ENCODE measurements around the gene UQCR11.

Gene UQCR11

DNA sequence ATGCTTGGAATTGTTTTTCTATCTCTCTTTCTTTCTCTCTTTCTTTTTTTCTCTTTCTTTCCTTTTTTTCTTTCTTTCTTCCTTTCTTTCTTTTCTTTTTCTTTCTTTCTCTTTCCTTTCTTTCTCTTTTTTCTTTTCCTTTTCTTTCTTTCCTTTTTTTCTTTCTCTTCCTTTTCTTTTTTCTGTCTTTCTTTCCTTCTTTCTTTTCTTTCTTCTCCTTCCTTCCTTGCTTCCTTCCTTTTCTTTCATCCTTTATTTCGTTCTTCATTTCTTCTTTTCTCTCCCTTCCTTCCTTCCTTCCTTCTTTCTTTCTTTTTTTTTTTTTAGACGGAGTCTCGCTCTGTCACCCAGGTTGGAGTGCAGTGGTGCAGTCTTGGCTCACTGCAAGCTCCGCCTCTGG is 35.3 kb downstream of the UQCR11 start:
- DNase-seq (ENCODE audit: low spot score) (no peak), FAIRE-seq (no peak)

DNA sequence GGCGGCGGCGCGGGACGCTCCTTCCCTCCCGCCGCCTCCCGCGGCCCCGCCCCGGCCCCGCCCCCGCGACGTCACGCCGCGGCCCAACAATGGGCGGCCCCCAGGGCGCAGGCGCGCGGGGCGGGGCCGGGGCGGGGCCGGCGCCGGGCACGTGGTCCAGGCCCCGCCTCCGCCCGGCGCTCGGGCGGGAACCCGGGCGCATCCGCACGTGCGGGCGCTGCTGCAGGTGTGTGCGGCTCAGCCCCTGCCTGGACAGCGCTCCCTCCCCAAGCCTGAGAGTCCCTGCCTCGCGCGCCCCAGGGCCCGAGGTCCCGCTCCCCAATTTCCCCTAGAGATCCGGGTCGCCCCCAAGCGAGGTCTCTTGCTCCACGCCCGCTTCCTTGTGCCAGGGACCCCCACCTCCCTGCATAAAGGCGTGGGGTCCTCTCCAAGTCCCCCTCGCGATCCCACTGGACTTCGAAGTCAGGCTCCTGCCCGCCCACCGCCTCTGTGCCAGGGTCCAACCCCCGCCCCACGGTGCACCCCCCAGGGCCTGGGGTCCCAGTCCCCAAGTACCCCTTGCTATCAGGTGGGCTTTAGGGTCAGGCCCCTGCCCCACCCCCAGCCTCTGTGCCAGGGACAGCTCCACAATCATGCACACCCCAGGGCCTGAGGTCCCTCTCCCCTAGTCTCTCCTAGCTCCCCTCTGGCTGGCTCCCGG is 36.8 kb downstream of the UQCR11 start, which contains the start of gene MEX3D:
Gene MEX3D (minus strand): TSS at position 6 of the 700 bp plus-strand sequence. CDS start 267 bp downstream, outside the sequence.
- DNase-seq (ENCODE audit: low spot score) (peak; percentile 93), FAIRE-seq (no peak)

DNA sequence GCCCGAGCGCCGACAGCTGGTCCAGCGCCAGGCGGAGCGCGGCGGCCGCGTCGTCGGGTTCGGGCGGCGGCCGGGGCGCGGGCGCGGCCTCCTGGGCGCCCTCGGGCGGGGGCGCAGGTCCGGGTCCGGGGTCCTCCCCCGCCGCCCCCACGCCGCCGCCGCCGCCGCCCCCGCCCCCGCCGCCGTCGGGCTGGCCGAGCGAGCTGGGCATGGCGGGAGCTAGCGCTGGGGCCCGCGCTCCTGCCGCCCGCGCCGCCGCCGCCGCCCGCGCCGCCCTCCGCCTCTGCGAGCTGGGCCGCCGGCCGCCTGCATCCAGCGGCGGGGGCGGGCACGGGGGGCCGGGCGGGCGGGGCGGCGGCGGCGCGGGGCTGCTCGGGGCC is 37.4 kb downstream of the UQCR11 start:
- FAIRE-seq, result no peak
- no peak for DNase-seq (ENCODE audit: low spot score)

DNA sequence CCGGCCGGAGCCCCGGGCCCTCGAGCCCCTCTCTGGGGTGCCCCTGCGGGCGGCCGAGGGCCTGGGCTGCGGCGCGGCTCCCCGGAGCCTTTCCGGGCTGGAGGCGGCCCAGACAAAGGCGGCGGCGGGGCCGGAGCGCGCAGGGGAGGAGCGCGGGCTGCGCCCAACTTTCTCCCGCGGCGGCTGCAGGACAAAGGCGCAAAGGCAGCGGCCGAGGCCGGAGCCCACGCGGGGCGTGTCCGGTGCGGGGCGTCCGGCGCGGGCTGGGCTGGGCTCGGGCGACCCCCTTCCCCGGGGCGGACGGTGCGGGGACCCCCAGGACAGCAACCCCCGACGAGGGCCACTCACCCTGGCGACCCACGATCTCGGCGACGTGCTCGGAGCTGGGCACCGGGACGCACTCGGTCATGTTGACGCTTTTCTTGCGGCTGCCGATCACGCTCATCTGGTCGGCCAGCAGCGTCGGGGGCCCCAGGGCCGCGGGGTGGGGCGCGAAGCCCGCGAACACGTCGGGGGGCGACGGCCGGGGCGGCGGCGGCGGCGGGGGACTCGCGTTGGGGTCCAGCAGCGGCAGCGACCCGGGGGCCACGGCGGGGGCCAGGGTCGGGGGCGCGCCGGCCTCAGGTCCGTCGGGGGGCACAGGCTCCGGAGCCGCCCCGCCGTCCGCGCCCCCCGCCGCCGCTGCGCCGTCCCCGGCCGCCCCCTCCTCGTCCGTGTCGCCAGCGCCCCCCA is 38.0 kb downstream of the UQCR11 start:
- DNase-seq (ENCODE audit: low spot score) (peak; percentile 36), FAIRE-seq (no peak)

DNA sequence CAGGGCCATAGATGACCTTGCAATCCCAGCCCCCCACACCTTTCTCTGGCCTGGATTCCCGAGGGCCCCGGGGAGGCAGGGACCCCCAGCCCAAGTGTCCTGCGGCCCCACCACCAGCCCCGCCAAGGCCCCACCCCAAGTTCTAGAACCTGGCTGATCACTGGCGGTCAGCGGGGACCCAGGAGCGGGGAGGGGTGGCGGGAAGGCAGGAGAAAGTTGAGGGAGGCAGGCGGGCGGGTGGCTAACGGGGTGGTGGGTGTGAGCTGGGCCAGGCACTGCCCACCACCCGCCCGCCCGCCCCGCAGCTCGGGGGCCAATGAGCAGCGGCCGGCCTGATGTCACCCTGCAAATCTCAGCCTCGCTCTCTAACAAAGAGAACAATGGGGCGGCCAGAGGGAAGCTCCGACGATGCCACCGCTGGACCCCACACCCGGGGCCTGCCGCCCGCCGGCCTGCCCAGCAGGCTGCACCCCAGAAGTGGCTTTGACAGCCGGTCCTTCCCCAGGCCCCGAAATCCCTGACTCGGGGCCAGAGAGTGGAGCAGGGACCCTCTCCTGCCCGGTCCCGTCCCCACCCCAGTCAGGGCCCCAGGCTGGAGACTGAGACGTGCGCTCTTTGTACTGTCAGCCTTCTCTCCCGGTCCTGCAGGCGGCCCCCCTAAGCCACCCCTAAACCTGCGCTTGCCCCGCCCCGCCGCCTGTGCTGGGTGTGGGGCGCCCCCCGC is 38.7 kb downstream of the UQCR11 start:
- DNase-seq (ENCODE audit: low spot score), result peak; percentile 83
- no peak for FAIRE-seq

DNA sequence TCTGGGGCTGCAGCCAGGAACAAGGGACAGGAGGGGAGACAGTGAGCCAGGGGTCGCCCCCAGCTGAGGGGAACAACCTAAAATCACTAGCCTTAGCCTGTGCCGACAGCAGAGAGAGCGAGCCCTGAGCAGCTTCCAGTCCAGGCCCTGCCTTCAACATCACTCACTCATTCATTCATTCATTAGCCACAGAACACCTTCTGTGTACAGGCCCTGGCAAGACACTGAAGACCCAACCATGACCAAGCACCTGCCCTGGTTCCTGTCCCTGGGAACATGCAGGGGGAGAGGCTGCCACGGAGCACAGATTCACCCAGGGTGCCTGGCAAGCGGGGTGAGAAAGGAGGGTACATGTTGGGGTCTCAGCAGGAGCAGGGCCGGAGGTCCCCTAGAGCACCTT is 42.0 kb downstream of the UQCR11 start:
- DNase-seq (ENCODE audit: low spot score) (no peak), FAIRE-seq (no peak)

DNA sequence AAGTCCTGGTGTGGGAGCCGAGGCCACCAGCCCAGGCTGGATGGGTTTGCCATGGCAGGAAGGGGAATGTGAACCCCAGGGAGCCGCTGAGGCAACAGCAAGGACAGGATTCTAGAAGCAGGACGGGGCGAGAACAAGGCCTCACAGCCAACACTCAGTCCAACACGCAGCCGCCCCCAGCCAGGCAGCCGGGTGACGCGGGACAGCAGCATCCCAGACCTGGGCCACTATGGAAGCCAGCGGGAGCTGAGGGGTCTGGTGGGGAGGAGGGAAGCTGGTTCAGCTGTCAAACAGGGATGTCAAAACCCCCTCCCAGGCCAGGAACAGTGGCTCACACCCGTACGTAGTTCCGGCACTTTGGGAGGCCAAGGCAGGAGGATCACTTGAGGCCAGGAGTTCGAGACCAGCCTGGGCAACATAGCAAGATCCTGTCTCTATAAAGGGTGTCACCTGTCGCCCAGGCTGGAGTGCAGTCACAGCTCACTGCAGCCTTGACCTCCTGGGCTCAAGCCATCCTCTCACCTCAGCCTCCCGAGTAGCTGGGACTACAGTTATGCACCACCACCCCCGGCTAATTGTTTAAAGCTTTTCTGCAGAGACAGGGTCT is 43.9 kb downstream of the UQCR11 start:
- no peak for DNase-seq (ENCODE audit: low spot score)
- FAIRE-seq, result no peak

DNA sequence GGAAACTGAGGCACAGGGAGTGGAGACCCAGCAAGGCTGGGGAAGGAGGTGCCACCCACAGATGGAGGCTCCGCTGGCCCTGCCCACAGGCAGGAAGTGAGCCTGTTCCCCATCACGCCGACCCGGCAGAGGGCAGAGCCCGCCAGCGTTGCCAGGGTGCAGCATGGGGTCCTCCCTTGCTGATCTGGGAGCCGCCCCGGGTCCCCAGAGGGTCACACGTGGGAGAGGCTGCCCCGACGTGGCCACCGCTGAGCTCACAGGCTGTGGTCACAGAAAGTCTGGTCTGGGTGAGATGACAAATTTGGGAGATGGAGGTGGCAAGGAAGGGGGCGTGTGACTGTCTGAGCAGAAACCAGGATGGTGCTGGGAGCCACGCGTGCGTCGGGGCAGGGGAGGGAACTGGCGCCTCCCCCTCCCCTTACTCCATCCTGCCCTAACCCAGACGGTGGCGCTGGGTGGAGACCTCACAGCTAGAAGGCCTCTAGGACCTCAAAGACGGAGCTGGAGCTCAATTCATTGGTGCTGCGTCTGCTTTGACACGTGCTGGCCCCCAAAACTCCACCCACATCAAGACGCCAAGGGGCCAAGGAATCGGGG is 44.9 kb downstream of the UQCR11 start:
- DNase-seq (ENCODE audit: low spot score) (no peak), FAIRE-seq (no peak)

DNA sequence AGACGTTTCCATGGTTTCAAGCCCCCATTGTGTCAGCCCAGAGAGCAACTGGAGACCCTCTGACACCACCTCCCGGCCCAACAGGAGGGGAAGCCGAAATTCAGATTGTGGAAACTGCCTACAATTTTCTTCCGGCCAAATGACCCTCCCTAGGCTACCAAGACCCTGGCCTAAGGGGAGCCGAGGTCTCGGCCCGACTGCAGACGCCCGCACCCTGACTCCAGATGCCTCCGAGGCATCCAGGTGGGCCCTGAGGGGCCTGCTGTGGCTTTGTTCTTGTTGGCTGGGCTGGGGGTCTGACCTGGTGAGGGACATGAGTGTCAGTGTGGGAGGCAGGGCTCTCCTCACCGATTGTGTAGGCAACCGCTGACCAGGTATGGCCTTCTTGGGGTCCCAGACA is 46.7 kb downstream of the UQCR11 start:
- DNase-seq (ENCODE audit: low spot score) (no peak), FAIRE-seq (no peak)

DNA sequence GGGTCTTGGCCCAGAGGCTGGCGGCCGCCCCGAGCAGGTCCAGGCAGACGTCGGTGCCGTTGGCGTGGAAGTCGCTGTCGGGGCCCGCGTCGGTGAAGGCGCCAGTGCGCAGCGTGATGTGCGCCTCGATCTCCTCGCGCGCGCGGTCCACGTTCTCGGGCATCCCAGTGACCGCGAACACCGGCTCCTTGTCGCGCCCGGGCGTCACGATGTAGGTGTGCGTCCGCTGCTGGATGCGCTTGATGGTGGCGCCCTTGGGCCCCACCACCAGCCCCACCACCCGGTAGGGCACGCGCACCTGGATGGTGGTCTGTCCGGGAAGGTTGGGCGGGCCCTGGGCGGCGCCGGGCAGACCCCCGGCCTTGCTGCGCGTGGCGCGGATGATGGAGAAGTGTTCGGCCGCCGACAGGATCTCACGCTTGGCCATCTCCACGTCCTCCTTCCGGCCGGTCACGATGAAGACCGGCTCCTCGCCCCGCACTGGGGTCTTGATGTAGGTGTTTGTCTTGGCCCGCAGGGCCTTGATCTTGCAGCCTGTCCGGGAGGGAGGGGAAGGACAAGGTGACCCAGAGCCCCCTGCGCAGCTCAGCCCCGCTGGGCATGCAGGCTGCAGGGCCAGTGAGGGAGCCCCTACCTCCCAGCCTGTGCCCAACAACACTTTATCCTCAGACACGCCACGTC is 48.7 kb downstream of the UQCR11 start:
- FAIRE-seq (no peak), DNase-seq (ENCODE audit: low spot score) (no peak)

DNA sequence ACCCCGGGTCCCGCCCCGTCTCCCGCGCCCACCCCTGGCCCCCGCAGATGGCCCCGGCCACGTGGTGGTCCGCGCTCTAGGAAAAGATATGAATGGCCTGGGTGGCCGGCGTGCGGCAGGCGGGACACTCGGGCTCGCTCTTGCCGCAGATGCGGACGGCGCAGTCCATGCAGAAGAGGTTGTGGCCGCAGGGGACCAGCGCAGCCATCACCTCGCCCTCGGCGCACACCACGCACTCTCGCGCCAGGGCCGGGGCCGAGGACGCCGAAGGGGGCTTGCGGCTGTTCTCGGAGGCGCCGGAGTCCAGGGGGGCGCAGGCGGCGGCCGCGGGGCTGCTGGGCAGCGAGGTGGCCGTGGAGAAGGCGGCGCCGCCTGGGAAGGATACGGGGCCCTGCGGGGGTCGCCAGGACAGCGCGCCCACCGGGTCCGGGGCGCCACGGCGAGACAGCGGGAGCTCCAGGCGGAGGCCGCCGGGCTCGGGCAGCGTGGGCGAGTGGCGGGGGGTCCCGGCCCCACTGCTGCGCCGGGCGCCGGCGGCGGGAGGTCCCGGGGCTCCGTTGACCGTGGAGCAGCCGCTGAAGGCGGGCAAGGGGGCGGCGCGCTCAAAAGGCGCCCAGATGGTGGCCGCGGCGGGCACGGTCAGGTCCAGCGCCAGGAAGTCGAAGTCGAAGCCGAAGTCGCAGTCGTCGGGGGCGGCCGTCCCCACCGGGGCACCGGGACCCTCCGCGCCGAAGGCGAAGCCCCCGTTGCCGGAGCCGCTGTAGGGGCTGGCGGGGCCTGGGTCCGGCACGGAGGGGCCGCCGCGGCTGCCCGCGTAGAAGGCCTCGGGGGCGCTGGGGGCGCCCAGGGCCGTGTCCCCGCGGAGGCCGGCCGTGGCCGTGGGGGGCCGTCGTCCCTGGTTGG is 49.5 kb downstream of the UQCR11 start:
- DNase-seq (ENCODE audit: low spot score), result no peak
- FAIRE-seq, result no peak

DNA sequence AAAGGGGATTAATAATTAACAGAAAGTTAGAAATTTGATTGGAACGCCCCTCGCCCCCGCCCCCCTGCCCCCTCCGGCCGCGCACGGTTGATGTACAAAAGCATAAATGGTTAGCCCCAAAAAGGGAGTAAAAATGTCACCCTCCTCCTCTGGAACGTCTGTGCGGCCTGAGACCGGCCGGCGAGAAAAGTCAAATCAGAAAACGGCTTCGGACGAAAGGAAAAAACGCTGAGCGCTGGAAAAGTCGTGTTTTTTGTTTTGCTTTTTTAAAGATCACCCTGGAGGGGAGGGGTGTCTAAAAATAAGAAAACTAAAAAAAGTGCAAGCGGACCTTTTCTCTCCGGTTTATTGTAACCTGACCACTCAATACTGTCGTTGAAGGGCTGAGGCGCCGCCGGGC is 50.3 kb downstream of the UQCR11 start:
- no peak for FAIRE-seq
- DNase-seq (ENCODE audit: low spot score), result no peak

DNA sequence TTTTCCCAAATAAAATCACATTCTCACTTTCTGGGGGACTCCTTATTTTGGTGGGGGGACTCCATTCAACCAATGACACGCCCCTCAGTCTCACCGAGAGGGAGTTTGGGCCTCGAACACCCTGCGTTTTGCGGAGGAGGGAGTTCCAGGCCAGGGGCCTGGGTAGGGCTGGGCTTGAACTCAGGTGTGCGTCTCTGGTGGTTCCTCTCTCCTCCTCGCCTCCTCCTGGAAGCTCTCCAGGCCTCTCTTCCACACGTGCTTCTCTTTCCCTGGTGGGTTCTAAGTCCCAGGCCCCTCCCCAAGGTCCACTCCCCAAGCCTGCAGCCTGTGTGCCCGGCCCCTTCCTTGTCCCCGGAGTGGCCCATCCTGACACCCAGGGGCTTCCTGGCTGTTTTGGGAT is 51.8 kb downstream of the UQCR11 start:
- no peak for DNase-seq (ENCODE audit: low spot score)
- FAIRE-seq, result no peak

DNA sequence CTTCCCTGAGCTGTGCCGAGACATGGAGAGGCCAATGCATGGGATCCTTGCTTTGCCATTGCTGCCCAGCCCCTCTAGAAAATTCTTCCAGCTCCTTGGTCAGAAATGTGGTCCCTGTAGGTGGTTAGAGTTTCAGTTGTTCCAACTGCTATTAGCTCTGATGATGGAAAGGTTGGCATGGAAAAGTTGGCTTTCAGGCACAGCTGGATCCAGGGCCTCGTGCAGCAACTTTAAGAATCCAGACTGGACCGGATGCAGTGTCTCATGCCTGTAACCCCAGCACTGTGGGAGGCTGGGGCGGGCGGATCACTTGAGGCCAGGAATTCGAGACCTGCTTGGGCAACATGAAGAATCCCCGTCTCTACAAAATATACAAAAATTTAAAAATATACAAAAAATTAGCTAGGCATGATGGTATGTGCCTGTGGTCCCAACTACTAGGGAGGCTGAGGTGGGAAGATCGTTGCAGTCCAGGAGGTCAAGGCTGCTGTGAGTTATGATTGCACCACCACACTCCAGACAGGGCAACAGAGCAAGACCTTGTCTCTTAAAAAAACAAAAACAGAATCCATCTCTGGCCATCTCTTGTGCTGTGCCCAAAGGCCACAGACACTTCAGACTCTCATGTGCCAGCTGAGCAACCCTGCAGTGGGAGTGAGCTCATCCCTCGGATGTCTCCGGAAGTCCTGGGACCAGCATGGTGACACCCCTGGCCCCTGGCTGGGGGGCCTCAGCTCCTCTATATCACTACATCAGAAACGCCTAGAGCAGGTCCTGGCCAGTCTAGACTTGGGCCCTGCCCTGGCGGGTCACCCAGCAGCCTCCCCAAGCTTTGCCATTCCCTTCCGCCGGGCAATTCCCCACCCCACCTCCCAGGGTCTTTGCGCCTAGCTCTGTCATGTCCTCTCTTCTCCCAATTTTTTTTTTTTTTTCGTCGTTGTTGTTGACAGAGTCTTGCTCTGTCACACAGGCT is 53.9 kb downstream of the UQCR11 start:
- DNase-seq (ENCODE audit: low spot score) (no peak), FAIRE-seq (no peak)

DNA sequence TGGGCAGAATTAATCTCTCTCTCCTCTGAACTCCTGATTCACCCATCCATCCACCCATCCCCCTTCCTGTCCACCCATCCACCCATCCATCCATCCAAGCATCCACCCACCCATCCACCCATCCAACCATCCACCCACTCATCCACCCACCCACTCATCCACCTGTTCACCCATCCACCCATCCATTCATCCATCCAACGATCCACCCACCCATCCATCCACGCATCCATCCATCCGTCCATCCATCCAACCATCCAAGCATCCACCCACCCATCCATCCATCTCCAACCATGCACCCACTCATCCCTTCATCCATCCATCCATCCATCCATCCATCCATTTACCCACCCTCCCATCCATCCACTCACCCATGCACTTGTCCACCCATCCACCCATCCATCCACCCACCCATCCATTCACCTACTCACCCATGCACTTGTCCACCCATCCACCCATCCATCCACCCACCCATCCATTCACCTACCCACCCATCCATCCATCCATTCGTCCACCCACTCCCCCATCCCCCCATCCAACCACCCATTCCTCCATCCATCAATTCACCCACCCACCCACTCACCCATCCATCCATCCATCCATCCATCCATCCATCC is 55.8 kb downstream of the UQCR11 start:
- FAIRE-seq, result no peak
- no peak for DNase-seq (ENCODE audit: low spot score)

Data from urothelium cell line (cell line).